Stimulated activated CD8-positive, alpha-beta memory T cell treated with anti-CD3 and anti-CD28 coated beads, Interleukin-7, amount 100 ng/mL, for 24 hours (primary cell): ENCODE data around the gene NAT14.
A peak's percentile ranks its signal among the peaks of the same experiment; 100 is the strongest.
"Not testable (repeated sequence)": the region's sequence is repeated elsewhere in the genome, so short reads cannot be mapped to it uniquely, and the experiment has no call there.

ENCODE experiments used
- DNase-seq: peaks from one replicate; pipeline ENCODE4 v3.0.0-alpha.2; 2020; ENCODE audit warnings: low read depth

NAT14 gene

DNA sequence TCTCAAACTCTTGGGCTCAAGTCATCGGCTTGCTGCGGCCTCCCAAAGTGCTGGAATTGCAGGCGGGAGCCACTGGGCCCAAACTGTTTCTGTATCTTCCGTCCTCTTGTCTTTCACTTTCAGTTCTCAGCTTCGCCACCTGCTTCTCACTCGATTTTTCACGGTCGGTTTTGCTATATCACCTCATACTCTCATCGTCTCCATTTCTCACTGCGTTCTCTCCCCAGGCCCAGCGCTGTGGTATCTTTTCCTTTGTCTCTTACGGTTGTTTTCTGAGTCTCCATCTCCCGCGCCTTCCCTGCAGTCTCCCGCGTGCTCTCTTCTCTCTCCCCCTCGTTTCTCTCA, 18.1 kb downstream of the NAT14 start:
- no peak for DNase-seq

DNA sequence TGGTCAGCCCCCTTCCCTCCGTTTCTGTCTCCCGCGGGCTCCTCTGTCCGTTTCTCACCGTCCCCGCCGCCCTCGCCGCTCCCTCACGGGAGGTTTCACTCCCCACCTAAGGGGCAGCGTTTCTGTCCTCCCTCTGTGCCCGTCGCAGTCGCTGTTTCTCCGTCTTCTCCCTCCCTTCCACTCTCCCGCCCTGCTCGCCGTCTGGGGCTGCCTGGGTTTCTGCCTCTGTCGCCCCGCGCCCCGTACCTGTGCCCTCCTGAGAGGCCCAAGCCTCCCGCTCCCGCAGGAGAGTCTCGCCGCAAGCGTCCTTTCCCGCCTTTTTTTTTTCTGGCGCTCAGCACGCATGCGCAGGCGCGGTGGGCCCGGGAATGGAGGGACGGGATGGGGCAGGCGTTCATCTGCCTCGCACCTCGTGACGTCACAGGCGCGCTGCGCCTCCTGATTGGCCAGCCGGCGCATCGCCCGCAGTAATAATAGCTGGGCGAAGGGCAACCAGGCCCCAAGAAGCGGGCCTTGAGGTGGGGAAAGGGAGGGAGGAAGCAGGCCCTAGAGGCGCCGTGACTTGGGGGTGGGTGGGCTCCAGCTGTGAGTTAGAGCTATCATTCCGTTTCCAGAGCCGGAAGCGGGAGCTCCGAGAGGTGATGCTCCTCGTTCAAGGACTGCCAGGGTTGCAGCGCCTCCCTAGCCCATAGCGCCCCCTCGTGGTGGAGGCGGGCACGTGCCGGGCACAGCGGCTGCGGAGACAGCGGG, 18.7 kb downstream of the NAT14 start:
- DNase-seq: peak; percentile 89

DNA sequence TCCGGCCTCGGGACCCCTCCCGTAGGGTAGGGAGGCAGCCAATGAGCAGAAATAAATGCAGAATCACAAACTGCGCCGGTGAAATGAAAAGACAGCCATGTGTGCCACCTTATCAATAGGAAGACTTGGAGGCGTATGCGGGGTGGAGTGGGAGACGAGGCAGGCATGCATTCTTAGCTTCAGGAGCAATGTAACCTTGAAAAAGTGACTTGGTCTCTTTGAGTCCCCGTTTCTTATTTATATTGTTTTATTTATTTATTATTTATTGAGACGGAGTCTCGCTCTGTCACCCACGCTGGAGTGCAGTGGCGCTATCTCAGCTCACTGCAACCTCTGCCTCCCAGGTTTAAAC, 19.2 kb downstream of the NAT14 start:
- DNase-seq: no peak

DNA sequence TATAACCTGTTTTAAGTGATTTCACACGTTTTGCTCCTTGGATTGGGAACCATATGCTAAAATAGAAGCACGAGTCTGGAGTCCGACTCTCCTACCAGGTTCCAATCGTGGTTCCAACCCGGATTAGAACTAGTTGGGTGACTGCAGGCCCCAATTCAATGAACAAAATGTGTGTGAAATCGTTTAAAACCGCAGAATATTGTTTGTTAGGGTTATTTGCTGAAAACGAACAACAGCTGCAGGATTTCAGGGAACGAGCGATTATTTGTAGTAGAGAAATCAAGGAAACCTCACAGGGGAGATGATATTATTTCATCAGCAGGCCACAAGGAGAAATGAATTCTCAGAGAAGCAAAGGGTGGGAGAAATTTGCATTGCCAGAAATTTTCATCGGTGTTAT, 20.0 kb downstream of the NAT14 start:
- DNase-seq: no peak

DNA sequence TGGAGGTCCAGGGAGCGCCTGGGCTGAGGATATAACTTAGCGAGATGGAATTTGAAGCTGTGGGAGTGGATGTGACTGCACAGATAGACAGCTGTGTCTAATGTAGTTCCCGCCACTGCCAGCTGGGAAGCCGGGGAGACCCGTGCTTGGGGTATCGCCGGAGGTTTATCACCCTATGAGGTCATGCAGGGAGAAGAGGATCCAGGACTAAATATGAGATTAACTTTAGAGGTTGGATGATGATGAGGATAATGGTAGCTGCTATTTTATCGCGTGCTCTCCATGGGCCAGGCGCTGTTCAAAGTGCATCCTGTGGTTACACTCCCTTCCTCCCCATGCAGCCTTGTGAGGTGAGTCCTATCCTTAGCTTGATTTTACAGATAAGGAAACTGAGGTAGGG, 23.1 kb downstream of the NAT14 start:
- no peak for DNase-seq

DNA sequence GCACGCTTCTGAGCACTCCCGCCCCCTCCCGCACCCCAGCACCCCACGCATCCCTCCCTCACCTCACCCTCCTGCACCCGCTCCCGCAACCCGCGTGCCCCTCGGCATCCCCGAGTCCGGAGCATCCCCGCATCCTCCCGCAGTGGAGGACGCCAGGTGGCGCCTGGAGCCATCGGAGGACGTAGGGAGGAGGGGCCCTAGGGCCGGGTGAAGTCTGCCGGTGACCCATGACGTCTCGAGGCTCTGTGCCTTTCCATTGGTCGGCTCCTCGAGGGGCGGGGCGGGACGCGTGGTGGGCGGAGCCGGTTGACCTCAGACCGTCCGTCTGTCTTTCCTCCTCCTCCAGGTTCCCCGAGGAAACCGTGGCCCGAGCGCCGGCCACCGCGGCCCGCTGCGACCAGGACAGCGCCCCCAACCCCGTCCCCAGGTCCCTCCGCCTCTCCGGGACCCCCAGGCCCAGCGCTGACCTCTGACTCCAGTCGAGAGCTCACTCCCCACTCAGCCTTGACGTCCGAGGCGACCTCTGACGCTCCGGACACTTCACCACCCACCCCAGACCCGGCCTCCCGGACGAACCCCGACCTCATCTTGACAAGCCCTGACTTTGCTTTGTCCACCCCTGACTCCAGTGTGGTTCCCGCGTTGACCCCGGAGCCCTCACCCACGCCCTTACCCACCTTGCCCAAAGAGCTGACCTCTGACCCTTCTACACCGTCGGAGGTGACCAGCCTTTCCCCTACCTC, 32.1 kb downstream of the NAT14 start:
- DNase-seq: peak; percentile 83

DNA sequence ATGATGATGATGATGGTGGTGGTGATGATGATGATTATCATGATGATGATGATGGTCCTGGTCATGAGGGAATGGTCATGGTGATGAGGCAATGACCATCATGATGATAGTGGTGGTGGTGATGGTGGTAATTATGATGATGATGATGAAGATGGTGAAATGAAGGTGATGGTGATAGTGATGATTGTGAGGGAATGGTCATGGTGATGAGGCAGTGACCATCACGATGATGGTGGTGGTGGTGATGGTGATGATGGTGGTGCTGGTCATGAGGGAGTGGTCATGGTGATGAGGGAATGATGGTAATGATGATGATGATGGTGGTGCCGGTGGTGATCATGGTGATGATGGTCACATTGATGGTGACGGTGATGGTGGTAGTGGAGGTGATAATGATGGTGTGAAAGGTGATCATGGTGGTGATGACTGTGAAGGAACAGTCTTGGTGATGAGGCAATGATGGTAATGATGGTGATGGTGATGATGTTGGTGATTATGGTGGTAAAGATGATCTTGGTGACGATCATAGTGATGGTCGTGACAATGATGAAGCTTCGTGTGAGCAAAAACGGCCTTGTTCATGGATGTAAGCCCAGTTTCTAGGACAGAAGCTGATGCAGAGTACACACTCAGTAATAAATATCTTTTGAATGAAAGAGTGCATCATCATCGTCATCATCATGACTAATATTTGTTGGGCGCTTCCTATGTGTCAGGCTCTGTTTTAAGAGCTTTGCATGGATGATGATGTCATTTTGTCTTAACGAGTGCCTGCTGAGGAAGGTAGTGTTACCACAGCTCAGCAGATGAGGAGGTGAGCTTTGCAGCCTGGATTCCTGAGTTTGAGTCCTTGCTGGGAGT, 34.7 kb downstream of the NAT14 start:
- no peak for DNase-seq

DNA sequence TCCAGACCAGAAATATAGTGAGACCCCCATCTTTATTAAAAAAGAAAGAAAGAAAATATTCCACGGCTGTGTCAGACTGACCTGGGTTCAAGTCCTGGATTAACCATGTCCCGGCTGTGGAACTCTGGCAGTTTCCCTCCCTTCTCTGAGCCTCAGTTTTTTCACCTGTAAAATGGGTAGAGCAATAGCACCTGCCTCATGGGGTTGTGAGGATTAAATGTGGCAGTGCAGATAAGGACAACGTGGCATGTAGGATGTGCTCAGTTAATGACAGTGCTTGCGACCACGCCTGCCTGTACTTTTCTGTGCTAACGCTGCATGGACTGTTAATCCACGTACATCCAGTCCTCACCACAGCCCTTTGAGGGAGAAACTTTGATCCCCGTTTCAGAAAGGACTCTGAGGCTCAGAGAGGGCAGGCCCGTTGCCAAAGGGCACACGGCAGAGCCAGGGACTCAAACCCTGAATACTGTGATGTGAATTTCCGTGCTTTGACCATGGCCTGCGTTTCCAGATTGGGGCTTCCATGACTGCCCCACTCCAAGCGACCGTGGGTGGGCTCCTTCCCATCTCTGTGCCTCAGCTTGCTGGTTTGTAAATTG, 35.8 kb downstream of the NAT14 start:
- DNase-seq: no peak

DNA sequence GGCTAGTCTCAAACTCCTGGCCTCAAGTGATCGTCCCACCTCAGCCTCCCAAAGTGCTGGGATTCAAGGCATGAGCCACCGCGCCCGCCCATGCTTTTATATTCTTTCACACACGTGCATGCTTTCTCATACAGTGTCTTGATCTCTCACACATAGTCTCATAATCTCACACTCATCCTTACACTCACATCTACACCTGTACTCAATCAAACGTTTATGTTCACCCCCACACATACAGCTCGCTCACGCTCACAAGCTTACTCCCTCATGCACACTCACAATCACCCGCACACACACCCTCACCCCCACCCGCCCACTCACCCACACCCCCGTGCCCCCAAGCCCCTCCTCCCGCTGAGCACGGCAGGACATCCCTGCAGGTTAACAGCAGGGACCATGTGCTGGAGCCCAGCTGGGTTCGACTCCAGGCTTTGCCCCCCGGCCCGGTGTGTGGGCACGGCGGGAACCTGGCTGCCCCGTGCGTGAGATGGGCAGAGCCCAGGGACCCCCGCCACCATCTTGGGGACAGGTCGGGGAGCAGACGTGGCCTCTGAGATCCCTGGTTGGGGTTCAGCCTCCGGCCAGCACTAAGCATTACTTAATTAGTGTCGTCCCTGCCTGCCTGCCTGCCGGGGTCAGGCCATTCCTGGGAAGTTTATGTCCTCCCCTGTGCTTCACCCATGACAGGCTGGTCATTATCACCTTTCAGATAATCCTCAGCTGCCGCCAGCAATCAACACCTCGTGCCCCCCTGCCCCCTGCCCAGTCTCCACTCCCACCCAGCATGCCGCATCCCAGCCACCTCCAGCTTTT, 40.5 kb downstream of the NAT14 start:
- DNase-seq: no peak

DNA sequence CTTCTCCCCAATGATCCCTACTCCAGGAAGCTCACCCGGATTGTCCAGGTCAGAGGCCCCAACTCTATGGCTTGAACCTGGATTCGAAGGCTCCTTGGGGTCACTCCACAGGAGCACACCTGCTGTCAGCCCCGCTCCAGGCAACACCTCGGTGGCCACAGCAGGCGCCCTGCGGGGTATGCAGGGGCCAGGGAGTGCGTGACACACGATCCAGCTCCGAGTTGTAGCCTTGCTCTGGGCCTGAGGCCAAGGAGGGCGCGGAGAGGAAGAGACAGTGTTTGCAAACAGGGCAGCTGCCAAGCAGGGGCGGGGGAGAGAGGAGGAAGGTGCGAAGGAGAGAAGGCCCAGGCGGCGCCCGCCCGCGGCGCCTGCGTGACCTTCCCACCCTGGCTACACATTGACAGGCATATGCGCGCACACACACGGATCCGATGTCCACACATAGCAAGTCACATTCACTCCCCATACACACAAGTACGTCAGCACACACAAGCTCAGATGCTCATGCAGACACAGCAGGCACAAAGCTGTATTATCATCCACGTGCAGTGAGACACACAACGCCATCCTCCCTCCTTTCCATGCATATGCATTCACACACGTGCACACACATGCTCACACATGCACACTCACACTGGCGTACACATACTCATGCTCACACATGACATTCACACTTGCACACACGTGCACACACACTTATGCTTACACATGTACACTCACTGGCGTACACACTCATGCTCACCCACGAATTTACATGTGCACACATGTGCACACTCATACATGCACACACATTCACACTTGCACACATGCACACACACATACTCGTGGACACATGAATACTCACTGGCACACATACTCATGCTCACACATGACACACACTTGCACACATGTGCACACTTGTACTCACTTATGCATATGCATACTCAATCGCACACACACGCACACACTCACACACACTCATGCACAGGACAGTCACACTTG, 41.5 kb downstream of the NAT14 start:
- no peak for DNase-seq

DNA sequence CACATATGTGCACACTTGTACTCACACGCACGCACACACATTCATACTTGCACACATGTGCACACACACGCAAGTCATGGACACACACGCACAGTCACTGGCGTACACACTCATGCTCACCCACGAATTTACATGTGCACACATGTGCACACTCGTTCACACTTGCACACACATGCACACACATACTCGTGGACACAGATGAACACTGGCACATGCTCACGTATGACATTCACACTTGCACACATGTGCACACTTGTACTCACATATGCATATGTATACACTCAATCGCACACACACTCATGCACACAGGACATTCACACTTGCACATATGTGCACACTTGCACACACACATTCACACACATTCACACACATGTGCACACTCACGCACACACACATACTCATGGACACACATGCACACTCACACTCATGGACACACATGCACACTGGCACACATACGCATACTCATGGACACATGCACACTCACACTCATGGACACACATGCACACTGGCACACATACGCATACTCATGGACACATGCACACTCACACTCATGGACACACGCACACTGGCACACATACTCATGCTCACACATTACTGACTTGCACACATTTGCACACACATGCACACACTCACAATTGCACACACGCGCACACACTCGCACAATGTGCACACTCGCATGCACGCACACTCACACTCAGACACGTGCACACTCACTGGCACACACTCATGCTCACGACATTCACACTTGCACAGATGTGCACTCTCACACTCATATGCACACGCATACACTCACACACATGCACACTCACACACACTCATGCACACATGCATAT, 42.4 kb downstream of the NAT14 start:
- DNase-seq: no peak

DNA sequence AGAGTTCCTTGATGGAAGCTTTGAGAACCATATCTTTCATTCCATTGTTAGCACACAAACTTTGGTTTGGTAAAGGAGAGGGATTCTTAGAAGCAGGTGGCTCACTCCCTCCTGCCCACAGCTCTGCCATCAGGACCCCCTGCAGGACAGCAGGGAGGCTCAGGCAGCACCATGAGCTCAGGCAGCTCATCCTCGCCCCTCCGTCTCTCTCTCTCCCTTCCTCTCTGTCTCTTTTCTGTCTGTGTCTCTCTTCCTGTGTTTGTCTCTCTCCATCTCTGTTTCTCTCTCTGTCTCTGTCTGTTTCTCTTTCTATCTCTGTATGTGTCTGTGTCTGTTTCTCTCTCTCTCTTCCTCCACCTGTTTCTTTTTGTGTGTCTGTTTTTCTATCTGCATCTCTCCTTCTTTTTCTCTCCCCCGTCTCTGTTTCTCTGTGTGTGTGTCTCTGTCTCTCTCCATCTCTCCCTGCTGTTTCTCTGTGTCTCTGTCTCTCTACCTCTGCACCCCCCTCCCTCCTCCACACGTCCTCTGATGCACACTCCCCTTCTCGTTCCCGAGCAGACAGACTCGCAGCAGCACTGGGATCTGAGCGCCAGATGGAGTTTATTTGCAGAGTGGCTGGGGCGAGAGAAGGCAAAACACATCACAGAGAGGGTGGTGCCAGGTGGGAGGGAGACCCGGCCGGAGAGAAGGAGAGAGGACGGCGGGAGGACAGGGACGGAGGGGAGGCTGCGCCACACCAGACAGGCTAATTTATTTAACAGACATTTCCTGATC, 43.2 kb downstream of the NAT14 start:
- no peak for DNase-seq

DNA sequence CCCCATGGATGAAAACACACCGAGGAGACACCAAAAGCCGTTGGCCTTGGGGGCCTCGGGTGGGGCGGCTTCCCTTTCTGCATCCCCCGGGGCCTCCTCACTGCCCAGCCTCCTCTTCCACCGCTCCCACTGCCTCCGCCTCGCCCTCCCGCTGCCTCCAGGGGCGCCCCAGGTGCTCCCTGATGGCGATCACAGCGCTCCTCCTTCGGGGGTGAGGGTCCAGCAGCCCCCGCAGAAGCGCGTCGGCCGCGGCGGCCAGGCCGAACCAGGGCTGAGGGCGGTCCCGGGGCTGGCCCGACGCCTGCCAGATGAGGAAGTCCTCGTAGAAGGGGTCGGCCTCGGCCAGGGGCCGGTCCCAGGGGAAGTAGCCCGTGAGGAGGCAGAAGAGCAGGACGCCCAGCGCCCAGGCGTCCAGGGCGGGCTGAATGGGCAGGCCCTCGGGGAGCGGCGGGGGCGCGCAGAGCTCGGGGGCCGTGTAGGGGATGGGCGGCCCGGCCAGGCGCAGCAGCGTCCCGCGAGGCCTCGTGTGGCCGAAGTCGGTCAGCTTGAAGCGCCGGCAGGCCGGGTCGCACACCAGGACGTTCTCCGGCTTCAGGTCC, 44.7 kb downstream of the NAT14 start:
- no peak for DNase-seq

DNA sequence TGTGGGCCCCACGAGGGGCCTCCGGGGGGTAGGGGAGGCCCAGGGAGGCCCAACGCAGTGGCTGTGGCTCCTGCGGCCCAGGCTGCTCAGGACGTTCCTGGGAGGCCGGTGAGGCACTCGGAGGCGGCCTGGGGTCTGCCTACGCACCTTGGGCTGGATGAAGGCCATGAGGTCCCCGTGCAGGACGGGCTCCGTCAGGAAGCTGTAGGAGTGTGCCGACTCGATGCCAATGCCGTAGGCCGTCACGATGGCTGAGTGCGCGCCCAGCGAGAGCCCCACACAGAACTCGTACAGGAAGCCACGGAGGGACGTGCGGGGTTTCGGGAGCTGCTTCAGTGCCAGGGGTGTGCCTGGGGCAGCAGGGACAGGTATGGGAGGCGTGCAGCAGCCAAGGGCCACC, 46.0 kb downstream of the NAT14 start:
- no peak for DNase-seq

DNA sequence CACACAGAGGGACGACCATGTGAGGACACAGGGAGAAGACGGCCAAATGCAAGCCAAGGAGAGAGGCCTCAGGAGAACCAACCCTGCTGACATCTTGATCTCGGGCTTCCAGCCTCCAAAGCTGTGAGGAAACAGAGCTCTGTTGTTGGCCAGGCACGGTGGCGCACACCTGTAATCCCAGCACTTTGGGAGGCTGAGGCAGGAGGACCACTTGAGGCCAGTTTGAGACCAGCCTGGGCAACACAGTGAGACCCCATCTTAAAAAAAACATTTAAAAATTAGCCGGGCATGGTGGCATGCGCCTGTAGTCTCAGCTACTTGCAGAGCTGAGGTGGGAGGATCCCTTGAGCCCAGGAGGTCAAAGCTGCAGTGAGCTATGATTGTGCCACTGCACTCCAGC, 49.3 kb downstream of the NAT14 start:
- DNase-seq: not testable (repeated sequence)

DNA sequence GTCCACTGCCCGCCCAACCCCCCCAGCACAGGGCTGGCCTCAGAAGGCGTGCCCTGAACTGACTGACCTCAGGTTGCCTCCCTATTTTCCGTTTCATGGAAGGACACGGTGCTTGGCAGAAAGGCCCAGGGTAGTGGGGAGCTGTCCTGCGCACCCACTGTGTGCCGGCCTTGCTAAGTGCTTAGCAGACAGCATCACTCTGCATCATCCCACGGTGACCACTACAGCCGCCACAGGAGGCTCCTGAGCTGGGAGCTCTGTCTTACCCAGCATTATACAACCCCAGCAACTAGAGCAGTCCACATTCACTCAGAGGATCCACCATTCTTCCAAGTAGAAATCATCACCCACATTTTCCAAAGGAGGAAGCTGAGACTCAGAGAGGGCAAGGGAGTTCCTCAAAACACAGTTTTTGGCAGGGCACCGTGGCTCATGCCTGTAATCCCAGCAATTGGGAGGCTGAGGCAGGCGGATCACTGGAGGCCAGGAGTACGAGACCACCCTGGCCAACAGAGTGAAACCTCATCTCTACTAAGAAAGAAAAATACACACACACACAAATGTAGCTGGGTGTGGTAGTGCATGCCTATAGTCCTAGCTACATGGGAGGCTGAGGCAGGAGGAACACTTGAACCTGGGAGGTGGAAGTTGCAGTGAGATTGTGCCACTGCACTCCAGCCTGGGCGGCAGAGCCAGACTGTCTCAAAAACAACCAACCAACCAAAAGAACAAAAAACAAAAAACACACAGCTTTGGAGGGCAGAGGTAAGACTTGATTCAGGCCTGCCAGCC, 50.4 kb downstream of the NAT14 start:
- no peak for DNase-seq

DNA sequence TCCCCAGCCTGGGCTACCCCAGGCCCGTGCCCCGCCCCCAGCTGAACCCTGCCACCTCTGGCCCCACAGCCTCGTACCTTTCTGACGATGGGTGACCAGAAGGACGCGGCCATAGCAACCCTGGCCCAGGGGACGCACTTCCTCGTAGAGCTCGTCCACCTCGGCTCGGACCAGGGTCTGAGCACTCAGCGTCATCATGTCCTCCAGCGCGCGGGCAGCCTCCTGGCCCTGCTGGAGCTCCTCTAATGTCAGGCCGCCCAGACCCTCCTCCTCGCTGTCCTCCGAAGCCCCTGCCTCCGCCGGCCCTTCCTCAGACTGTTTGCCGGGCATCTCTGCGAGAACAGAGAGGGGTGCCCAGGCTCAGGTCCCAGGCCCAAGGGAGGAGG, 51.0 kb downstream of the NAT14 start:
- DNase-seq: no peak

DNA sequence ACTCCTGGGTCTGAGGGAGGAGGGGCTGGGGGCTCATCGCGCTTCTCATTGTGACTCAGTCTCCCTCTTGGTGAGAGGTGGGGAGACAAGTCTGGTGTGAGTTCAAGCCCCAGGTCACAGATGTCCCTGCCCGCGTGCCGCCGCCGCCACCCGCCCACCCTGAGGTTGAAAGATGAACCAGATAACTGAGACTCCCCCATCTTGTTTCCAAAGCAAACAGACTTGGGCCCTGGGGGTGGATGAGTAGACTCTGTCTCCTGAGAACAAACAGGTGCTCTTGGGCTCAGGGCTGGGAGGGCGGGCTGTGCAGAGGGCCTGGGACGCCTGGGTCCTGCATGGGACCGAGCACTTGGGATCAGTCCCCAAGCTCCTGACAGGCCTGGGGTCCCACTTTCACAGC, 51.4 kb downstream of the NAT14 start:
- DNase-seq: no peak
